Measurements from ENCODE around the gene SMIM7.

The SMIM7 gene

GRCh38 chr19:16620018-16620417 lies 39.9 kb downstream of the SMIM7 start:
- no peak for DNase-seq

- no peak for DNase-seq
These were observed 40.5 kb downstream of the SMIM7 start for GRCh38 chr19:16619457-16619856.

- DNase-seq = no peak
These were observed 41.7 kb downstream of the SMIM7 start for GRCh38 chr19:16618248-16618647.

GRCh38 chr19:16615808-16616207 lies 44.1 kb downstream of the SMIM7 start:
- no peak for DNase-seq

- no peak for DNase-seq
These were observed 45.0 kb downstream of the SMIM7 start for GRCh38 chr19:16614941-16615340.

- DNase-seq = no peak
These were observed 46.1 kb downstream of the SMIM7 start for GRCh38 chr19:16613841-16614240.

- DNase-seq = no peak
These were observed 47.3 kb downstream of the SMIM7 start for GRCh38 chr19:16612636-16613035.

GRCh38 chr19:16611121-16611520 lies 48.8 kb downstream of the SMIM7 start:
- DNase-seq = no peak

GRCh38 chr19:16609511-16610200 lies 50.3 kb downstream of the SMIM7 start:
- no peak for DNase-seq

GRCh38 chr19:16608290-16608739 lies 51.6 kb downstream of the SMIM7 start:
- no peak for DNase-seq

- no peak for DNase-seq
These were observed 52.1 kb downstream of the SMIM7 start for GRCh38 chr19:16607819-16608218.

- DNase-seq = no peak
These were observed 54.4 kb downstream of the SMIM7 start for GRCh38 chr19:16605553-16605994.

GRCh38 chr19:16605115-16605514 lies 54.8 kb downstream of the SMIM7 start:
- no peak for DNase-seq

GRCh38 chr19:16604615-16605014 lies 55.3 kb downstream of the SMIM7 start:
- no peak for DNase-seq

- DNase-seq = no peak
These were observed 56.9 kb downstream of the SMIM7 start for GRCh38 chr19:16603090-16603489.

GRCh38 chr19:16601378-16602052 lies 58.4 kb downstream of the SMIM7 start:
- DNase-seq = no peak

- DNase-seq = no peak
These were observed 59.1 kb downstream of the SMIM7 start for GRCh38 chr19:16600824-16601223.

GRCh38 chr19:16599655-16600346 lies 60.1 kb downstream of the SMIM7 start:
- no peak for DNase-seq

- DNase-seq = no peak
These were observed 61.1 kb downstream of the SMIM7 start for GRCh38 chr19:16598848-16599247.

GRCh38 chr19:16596399-16596798 lies 63.5 kb downstream of the SMIM7 start:
- DNase-seq = no peak

All from GOT3 (cell line).